IPS-18c (cell line): ENCODE measurements around the gene SRM.
"Not testable (repeated sequence)": the region's sequence is repeated elsewhere in the genome, so short reads cannot be mapped to it uniquely, and the experiment has no call there.

ENCODE experiments used
- H3K4me3 ChIP-seq: 2 replicates; pipeline ENCODE4 v1.7.0; 2013; ENCODE audit warnings: low read depth, mild to moderate bottlenecking, low read length, moderate library complexity; ENCODE audit not compliant: insufficient read depth
- H3K9me3 ChIP-seq: one replicate; pipeline ENCODE4 v1.6.1; 2013; ENCODE audit warnings: mild to moderate bottlenecking, low read length, moderate library complexity; ENCODE audit not compliant: control insufficient read depth, insufficient read depth

SRM gene

GRCh38 chr1:11052839-11053757 lies 6.7 kb downstream of the SRM start:
- Histone ChIP-seq H3K9me3 (no peaks in the 10 kb centered on the region), H3K4me3 (no peak overlapping the region)

- H3K4me3 ChIP-seq: no peak overlapping the region
- H3K9me3 ChIP-seq: no peaks in the 10 kb centered on the region
These were observed 7.9 kb downstream of the SRM start for GRCh38 chr1:11051781-11052511.

- H3K9me3 ChIP-seq, H3K4me3 ChIP-seq: not testable (repeated sequence)
These were observed 8.7 kb downstream of the SRM start for GRCh38 chr1:11051121-11051520.

- Histone ChIP-seq H3K4me3 (no peak within 1 kb of the TSS), H3K9me3 (no peaks in the 10 kb centered on the region)
These were observed 13.0 kb downstream of the SRM start, which contains the start of gene MASP2 for GRCh38 chr1:11046625-11047365. MASP2 (minus strand) TSS chr1:11047239; CDS start chr1:11047207, 32 bp downstream.

GRCh38 chr1:11046270-11046566 lies 13.6 kb downstream of the SRM start:
- Histone ChIP-seq H3K9me3 (no peaks in the 10 kb centered on the region), H3K4me3 (no peak overlapping the region)

GRCh38 chr1:11045428-11046269 lies 14.2 kb downstream of the SRM start:
- H3K9me3 ChIP-seq: peaks cover 2% of the 10 kb centered on the region
- H3K4me3 ChIP-seq: 0 out of 2 replicates have a peak overlapping the region, but pooled peaks have one; percentile 20

- Histone ChIP-seq H3K9me3 (peaks cover 2% of the 10 kb centered on the region), H3K4me3 (no peak overlapping the region)
These were observed 14.9 kb downstream of the SRM start for GRCh38 chr1:11044849-11045427.

GRCh38 chr1:11044086-11044848 lies 15.6 kb downstream of the SRM start:
- peaks cover 2% of the 10 kb centered on the region for H3K9me3 ChIP-seq
- no peak overlapping the region for H3K4me3 ChIP-seq

GRCh38 chr1:11042995-11043874 lies 16.6 kb downstream of the SRM start:
- Histone ChIP-seq H3K9me3 (peaks cover 2% of the 10 kb centered on the region), H3K4me3 (no peak overlapping the region)

GRCh38 chr1:11042065-11042464 lies 17.8 kb downstream of the SRM start:
- Histone ChIP-seq H3K9me3 (peaks cover 2% of the 10 kb centered on the region), H3K4me3 (no peak overlapping the region)

GRCh38 chr1:11041048-11041447 lies 18.8 kb downstream of the SRM start:
- H3K4me3 ChIP-seq: no peak overlapping the region

GRCh38 chr1:11040105-11040429 lies 19.8 kb downstream of the SRM start:
- not testable (repeated sequence) for H3K9me3 ChIP-seq, H3K4me3 ChIP-seq

More at GRCh38 chr1:11041048-11041447, 18.8 kb downstream of the SRM start:
- peaks cover 2% of the 10 kb centered on the region for H3K9me3 ChIP-seq

- Histone ChIP-seq H3K9me3 (peaks cover 2% of the 10 kb centered on the region), H3K4me3 (no peak overlapping the region)
These were observed 20.3 kb downstream of the SRM start for GRCh38 chr1:11039351-11040104.

- Histone ChIP-seq H3K9me3 (peaks cover 2% of the 10 kb centered on the region), H3K4me3 (no peak overlapping the region)
These were observed 22.1 kb downstream of the SRM start for GRCh38 chr1:11037740-11038182.
